HepG2 (cell line): ENCODE data around the gene ZC3H13. TPM values are rescaled to one million over a fixed set of nuclear protein-coding genes. Genes with fewer than 3 reads are reported as not detected.

Experiments used
- ATAC-seq: fragments of 200-7000 bp; cut with Tn5 transposase; 3 replicates; pipeline ENCODE4 v1.9.1; 2020; ENCODE audit warnings: mild to moderate bottlenecking, moderate library complexity
- BruUV-seq: library from RNA; stranded (reverse); fragments of 400-500 nt; replicated peaks from 2 replicates; lab custom pipeline; 2021; lab: Mats Ljungman, UMichigan
- CTCF ChIA-PET: fragments of 300-600 bp; formaldehyde crosslinking; extraction: SDS; loops from one replicate; lab custom pipeline; 2021; ENCODE audit warnings: low total read pairs, inconsistent platforms, low intra/inter-chr PET ratio; lab: Yijun Ruan, JAX
- POLR2A ChIA-PET: fragments of 350-600 bp; sonication (Branson Sonifier 250); formaldehyde crosslinking; loops from one replicate; lab custom pipeline; 2020; ENCODE audit warnings: antibody characterized with exemption, inconsistent platforms; lab: Yijun Ruan, JAX
- DNase-seq: peaks from one replicate; pipeline ENCODE4 v3.0.0-alpha.2; 2015; ENCODE audit warnings: low spot score
- FAIRE-seq: peaks from 3 replicates; lab custom pipeline; 2011; peaks lifted over from hg19 to GRCh38; lab: Jason Lieb, UNC
- H2AFZ ChIP-seq: one replicate; pipeline ENCODE4 v1.6.1; 2011; ENCODE audit warnings: low read length, inconsistent platforms
- H3K27ac ChIP-seq: fragments of 300-600 bp; 3 replicates; pipeline ENCODE4 v1.8.0; 2011; ENCODE audit warnings: mixed run types, mild to moderate bottlenecking, mixed read lengths, low read length, inconsistent platforms; ENCODE audit not compliant: insufficient read depth; ENCODE audit errors: extremely low read length
- H3K27me3 ChIP-seq, 2 experiments: fragments of 200-600 bp in 1 of 2; 2 replicates in 1 of 2; 3 replicates in 1 of 2; pipeline versions ENCODE4 v1.6.0 to v1.8.0; 2011; ENCODE audit warnings: low read length in 2 of 2, mild to moderate bottlenecking in 2 of 2, moderate library complexity in 2 of 2, inconsistent platforms in 1 of 2; ENCODE audit not compliant: insufficient read depth in 2 of 2, control insufficient read depth in 1 of 2
- H3K36me3 ChIP-seq, 2 experiments: fragments of 200-600 bp in 1 of 2; replicated peaks in 1 of 2; 2 replicates in 1 of 2; 3 replicates in 1 of 2; pipeline versions ENCODE4 v1.5.1 to v1.8.0; 2011; ENCODE audit warnings: low read length in 2 of 2, inconsistent platforms in 1 of 2; ENCODE audit not compliant: insufficient read depth in 2 of 2, control insufficient read depth in 1 of 2
- H3K4me1 ChIP-seq: 2 replicates; pipeline ENCODE4 v1.5.1; 2012; ENCODE audit warnings: low read length, inconsistent platforms; ENCODE audit not compliant: insufficient read depth
- H3K4me2 ChIP-seq: 2 replicates; pipeline ENCODE4 v1.6.0; 2011; ENCODE audit warnings: low read depth, low read length, inconsistent platforms
- H3K4me3 ChIP-seq, 3 experiments: fragments of 200-600 bp in 1 of 3; sonication (generic), shearing (Covaris generic) in 1 of 3; replicated peaks in 1 of 3; 2 replicates each; pipeline ENCODE4 v1.5.1; 2011 to 2016; ENCODE audit warnings: low read length in 3 of 3, inconsistent platforms in 2 of 3, low read depth in 2 of 3, mild to moderate bottlenecking in 2 of 3, control low read depth in 1 of 3, mixed read lengths in 1 of 3; ENCODE audit not compliant: insufficient read depth in 1 of 3
- H3K79me2 ChIP-seq: one replicate; pipeline ENCODE4 v1.6.1; 2011; ENCODE audit warnings: low read length, inconsistent platforms; ENCODE audit not compliant: insufficient read depth
- H3K9ac ChIP-seq: 2 replicates; pipeline ENCODE4 v1.6.0; 2011; ENCODE audit warnings: mild to moderate bottlenecking, low read depth, low read length, inconsistent platforms; ENCODE audit not compliant: insufficient read depth
- H3K9me3 ChIP-seq: 2 replicates; pipeline ENCODE4 v1.5.1; 2012; ENCODE audit warnings: mild to moderate bottlenecking, low read length
- H4K20me1 ChIP-seq: 2 replicates; pipeline ENCODE4 v1.6.0; 2011; ENCODE audit warnings: inconsistent platforms, mild to moderate bottlenecking, low read length, moderate library complexity; ENCODE audit not compliant: insufficient read depth
- ARNT ChIP-seq: fragments of 450-650 bp; IDR thresholded peaks from 2 replicates; pipeline ENCODE4 v1.6.1; 2017
- CEBPB ChIP-seq: IDR thresholded peaks from 2 replicates; pipeline ENCODE4 v1.6.1; 2011; ENCODE audit warnings: low read depth, low read length, improper control_type of control experiment, borderline replicate concordance
- CREB1 ChIP-seq, 2 experiments: fragments of 450-650 bp in 1 of 2; IDR thresholded peaks; 2 replicates each; pipeline ENCODE4 v1.6.1; 2016 to 2017; ENCODE audit warnings: control low read depth in 1 of 2, mild to moderate bottlenecking in 1 of 2, missing compliant biosample characterization in 1 of 2, missing genetic modification characterization in 1 of 2
- ETV6 ChIP-seq: sonication (generic); formaldehyde crosslinking; conservative IDR thresholded peaks from 2 replicates; pipeline ENCODE4 v1.4.0; 2020; ENCODE audit warnings: missing genetic modification reagents
- LBX2 ChIP-seq: sonication (generic); formaldehyde crosslinking; IDR thresholded peaks from 2 replicates; pipeline ENCODE4 v1.5.0; 2020; ENCODE audit warnings: missing genetic modification reagents, mild to moderate bottlenecking, borderline replicate concordance
- MEIS1 ChIP-seq: sonication (generic); formaldehyde crosslinking; IDR thresholded peaks from 2 replicates; pipeline ENCODE4 v1.9.0; 2021; ENCODE audit warnings: mild to moderate bottlenecking, missing genetic modification reagents, moderate library complexity, borderline replicate concordance
- NFATC3 ChIP-seq: sonication (generic); formaldehyde crosslinking; IDR thresholded peaks from 2 replicates; pipeline ENCODE4 v1.5.1; 2020; ENCODE audit warnings: mild to moderate bottlenecking, missing genetic modification reagents
- SALL1 ChIP-seq: sonication (generic); formaldehyde crosslinking; IDR thresholded peaks from 2 replicates; pipeline ENCODE4 v1.8.0; 2022; ENCODE audit warnings: mild to moderate bottlenecking, missing genetic modification reagents
- XRCC5 ChIP-seq: fragments of 200-400 bp; formaldehyde crosslinking; optimal IDR thresholded peaks from 2 replicates; pipeline ENCODE3; 2017; ENCODE audit warnings: mild to moderate bottlenecking, low read length
- ZSCAN12 ChIP-seq: sonication (generic); formaldehyde crosslinking; IDR thresholded peaks from 2 replicates; pipeline ENCODE4 v1.9.0; 2021; ENCODE audit warnings: mild to moderate bottlenecking, missing genetic modification reagents
- WGBS: methylation state at CpG from one replicate; pipeline ENCODE4 v1.1.6; 2017; ENCODE audit warnings: low lambda C conversion rate; 5-methylcytosine and 5-hydroxymethylcytosine counted together
- in situ Hi-C: cut with HindIII; loops from 2 replicates; pipeline ENCODE4 v1.10.0; 2017; ENCODE audit warnings: low pct_unique_long_range_greater_than_20kb; ENCODE audit not compliant: extremely low pct_ligation_motif_present
- intact Hi-C: fragments of 100-400 bp; cut with micrococcal nuclease; formaldehyde crosslinking; loops from one replicate; pipeline ENCODE4 v1.10.0; 2022; ENCODE audit not compliant: unreplicated experiment
- polyA plus RNA-seq, 8 experiments: library from polyadenylated mRNA; depleted of rRNA in 3 of 8; stranded (reverse) in 7 of 8; unstranded in 1 of 8; fragments of >200 nt; fragmentation: Illumina TruSeq in 4 of 8; extraction: Trizol in 4 of 8; gene quantifications; 2 replicates each; pipeline versions ENCODE4 v1.2.1 to v1.2.3, GENCODE V29; 2011 to 2016; ENCODE audit warnings: low read depth in 4 of 8, missing spikeins in 1 of 8, mixed read lengths in 1 of 8; ENCODE audit not compliant: insufficient read depth in 1 of 8
- total RNA-seq, 5 experiments: library from RNA; depleted of rRNA; stranded (reverse); fragments of >200 nt; fragmentation: Illumina TruSeq; extraction: Trizol; gene quantifications; 2 replicates each; pipeline ENCODE4 v1.2.3, GENCODE V29; 2016; ENCODE audit warnings: low read depth in 1 of 5

Gene ZC3H13
- total and polyA plus RNA-seq, 2 of the 13 experiments (the other 11 are each of a cell fraction or from before 2014, with no cell fraction given), result 2.7 to 23.5 TPM

- H3K79me2 ChIP-seq, result no peaks in the 10 kb centered on the region
- in situ Hi-C loops (no loop called here), intact Hi-C loops (no loop called here)
- H3K27ac ChIP-seq, result no peak overlapping the region
- POLR2A ChIA-PET, result no interaction called here
- no peaks in the 10 kb centered on the region for H3K4me1 ChIP-seq
- no TSS peak for BruUV-seq
- peaks cover 11 to 30% of the 10 kb centered on the region in 2 experiments for H3K36me3 ChIP-seq
- no peak overlapping the region for H3K4me3 ChIP-seq
- H2AFZ ChIP-seq, result no peak overlapping the region
- DNase-seq, result no peak
- no peak for TF ChIP-seq ZSCAN12
- no peak for TF ChIP-seq LBX2 (CRISPR knock-in tag)
- no peak for TF ChIP-seq NFATC3 (CRISPR knock-in tag)
- TF ChIP-seq MEIS1 (CRISPR knock-in tag), result no peak
- TF ChIP-seq ARNT, result no peak
- no peak for TF ChIP-seq XRCC5
- no peak for TF ChIP-seq SALL1 (CRISPR knock-in tag)
- TF ChIP-seq CREB1 (IDR thresholded peaks at IDR 0.05), result peak; percentile 74
- TF ChIP-seq CREB1 (CRISPR knock-in tag; IDR thresholded peaks at IDR 0.05), result no peak
- TF ChIP-seq, all 625 proteins: peak for 1
- CTCF ChIA-PET, result no interaction called here
- Histone ChIP-seq H3K4me2 (no peak overlapping the region), H3K9ac (no peak overlapping the region), H3K27me3 (no peaks in the 10 kb centered on the region), H4K20me1 (no peaks in the 10 kb centered on the region), H3K9me3 (no peaks in the 10 kb centered on the region)
- ATAC-seq (no peak), FAIRE-seq (no peak)
Measured at GRCh38 chr13:46059405-46059804, 6.9 kb upstream of the ZC3H13 start.

DNA sequence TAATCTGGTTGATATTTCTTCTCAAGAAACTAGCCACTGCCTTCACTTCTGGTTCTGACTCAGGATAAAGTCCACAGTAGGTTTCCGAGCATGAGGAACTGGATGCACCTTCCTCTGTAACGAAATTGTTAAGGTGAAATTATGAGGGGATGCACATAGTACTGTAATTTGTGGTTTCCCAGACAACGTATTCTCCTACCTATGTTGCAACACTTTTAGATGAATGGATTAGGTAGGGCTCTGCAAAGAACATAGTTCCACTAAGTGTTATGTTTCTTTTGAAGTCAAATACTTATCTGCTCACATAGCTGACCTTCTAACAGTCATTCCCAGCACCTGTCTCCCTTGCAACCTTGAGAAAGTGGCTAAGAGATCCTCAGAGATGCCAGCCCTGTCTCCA is 5.7 kb upstream of the ZC3H13 start:
- Histone ChIP-seq H2AFZ (no peak overlapping the region), H3K27ac (no peak overlapping the region), H3K4me1 (peaks cover 10% of the 10 kb centered on the region), H3K27me3 (no peaks in the 10 kb centered on the region), H3K4me2 (no peak overlapping the region), H3K79me2 (no peaks in the 10 kb centered on the region), H3K9me3 (no peaks in the 10 kb centered on the region), H3K36me3 (peaks cover 11 to 27% of the 10 kb centered on the region in 2 experiments), H4K20me1 (no peaks in the 10 kb centered on the region), H3K4me3 (no peak overlapping the region), H3K9ac (no peak overlapping the region)
- intact Hi-C loops (no loop called here), in situ Hi-C loops (no loop called here)
- ChIA-PET POLR2A (no interaction called here), CTCF (no interaction called here)
- DNase-seq (no peak), ATAC-seq (no peak), FAIRE-seq (no peak)
- no peak for TF ChIP-seq ETV6 (CRISPR knock-in tag)
- peak; percentile 51; the same call in 1 of the 2 replicates for TF ChIP-seq CEBPB
- no TSS peak for BruUV-seq
- WGBS, result 90% methylated on average over 3 of the region's 3 CpGs
